UCSD-AML1 (cell line): ENCODE data around the gene CBX4.

Source experiments
- DNase-seq: peaks from one replicate; lab custom pipeline; 2025; ENCODE audit not compliant: unreplicated experiment; lab: John Stamatoyannopoulos, UW

The CBX4 gene

DNA sequence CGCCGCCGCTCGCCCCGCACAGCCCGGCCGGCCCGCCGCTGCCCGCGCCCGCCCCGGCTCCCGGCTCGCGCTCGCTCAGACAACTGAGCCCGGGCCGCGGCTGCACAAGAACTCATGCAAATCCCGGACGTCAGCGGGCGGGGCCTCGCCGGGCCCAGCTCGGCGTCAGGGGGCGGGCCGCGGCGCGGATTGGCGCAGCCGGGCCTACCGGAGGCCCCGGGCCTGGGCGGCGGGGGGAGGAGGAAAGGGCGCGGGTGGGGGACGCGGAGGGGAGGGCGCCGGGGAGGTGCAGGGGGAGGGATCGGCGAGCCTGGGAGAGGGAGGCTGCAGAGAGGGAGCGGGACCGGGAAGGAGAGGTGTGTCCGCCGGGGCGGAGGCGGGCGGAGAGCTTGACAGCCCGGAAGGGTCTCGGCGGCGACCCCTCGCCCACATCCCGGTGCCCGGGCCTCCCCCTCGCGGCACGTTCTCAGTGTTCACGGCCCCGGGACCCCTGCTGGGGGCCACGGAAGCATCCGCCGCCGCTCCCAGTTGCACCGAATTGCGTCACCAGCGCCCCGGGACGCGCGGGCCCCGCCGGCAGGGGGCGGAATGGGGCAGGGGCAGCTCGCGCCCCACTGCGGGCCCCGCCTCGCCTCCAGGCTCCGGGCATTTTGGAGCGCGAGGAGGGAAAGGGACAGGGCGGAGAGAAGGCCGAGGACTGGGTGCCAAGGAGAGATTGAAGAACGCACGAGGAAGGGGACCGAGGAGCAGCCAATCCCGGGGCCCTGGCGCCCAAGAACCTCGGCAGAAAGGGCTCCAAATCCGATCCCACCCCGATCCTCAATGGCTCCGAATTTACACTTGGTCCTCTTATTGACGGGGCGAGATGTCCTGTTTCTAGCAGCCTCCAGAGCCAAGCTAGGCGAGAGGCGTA, at the start of gene CBX4:
Gene CBX4, minus strand, starts transcription at position 85 of the 913 bp plus-strand sequence. CDS start 189 bp downstream, outside the sequence.
- DNase-seq, result peak; percentile 95

DNA sequence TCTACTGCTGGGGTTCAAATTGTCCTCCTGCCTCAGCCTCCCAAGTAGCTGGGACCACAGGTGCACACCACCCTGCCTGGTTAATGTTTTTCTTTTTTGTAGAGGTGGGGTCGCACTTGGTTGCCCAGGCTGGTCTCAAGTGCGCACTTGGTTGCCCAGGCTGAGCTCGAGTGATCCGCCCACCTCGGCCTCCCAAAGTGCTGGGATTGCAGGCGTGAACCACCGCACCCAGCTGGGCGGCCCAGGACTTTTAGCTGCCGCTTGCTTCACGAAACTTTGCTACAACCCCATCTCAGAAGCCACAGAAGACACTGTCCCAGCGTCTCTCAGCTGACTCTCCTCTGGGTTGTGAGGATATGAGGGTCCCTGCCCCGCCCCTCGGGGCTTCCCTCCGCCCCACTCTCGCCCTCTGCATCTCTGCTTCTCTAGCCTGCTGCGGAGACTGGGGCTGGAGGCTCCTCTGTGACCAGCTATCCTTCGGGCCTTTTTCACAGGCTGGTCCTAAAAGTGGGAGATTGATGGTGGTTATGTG, 48.8 kb upstream of the CBX4 start:
- no peak for DNase-seq

DNA sequence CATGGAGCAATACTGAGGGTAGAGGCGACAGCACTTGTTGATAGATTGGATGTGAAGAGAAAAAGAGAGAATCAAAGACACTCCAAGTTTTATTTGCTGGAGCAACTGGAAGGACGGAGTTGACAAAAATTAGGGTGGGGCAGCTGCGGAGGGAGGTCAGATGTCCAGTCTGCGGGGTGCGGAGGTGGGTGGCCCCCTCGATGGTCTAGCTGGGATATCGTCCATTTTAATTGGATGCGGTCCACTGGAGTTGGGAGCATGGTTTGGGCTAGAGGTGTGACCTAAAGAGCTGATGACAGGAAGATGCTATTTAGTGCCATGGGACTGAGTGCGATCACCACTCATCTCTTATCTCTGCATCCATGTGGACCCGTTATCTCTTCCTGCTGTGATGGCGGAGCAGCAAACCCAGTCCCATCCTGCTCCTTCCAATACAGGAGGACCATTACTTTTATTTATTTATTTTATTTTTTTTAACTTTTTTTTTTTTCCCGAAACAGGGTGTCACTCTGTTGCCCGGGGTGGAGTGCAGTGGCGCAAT, 48.3 kb upstream of the CBX4 start:
- DNase-seq, result no peak

DNA sequence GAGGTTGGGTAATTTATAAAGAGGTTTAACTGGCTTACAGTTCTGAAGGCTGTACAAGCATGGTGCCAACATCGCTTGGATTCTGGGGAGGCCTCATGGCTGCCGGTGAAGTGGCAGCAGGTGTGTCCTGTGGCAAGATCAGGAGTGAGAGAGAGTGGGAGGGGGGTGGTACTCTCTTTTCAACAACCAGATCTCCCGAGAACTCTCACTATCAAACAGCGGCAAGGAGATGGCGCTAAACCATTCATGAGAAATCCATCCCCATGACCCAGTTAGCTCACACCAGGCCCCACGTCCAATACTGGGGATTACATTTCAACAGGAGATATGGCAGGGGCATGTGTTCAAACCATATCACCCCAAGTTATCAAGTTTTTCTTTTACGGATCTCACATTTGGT, 44.0 kb upstream of the CBX4 start:
- no peak for DNase-seq

DNA sequence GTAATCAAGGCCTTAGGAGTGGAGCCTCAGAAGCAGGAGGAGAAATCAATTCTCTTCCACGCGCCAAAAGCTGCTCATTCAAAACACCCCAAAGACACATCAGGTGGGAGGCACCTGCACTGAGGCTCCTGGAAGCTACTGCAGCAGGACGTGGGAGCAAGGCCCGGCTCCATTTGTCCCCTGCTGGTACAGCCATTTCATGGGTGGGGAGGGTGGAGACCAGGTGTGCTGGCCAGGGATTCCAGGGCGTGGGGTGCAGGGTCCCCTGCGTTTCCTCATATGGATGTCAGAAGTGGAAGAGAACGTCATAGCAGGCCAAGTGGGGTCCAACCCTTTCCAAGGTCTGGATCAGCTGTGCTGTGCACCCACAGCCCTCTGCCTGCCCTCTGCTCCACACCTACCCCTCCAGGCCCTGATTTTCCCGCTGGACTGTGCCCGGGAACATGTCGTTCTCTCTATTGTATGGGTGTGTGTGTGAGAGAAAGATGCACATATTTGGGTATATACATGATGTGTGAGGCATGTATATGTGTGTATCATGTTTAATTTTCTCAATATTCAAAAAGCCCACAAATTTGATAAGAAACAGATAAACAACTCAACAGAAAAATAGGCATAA, 39.2 kb upstream of the CBX4 start:
- no peak for DNase-seq

DNA sequence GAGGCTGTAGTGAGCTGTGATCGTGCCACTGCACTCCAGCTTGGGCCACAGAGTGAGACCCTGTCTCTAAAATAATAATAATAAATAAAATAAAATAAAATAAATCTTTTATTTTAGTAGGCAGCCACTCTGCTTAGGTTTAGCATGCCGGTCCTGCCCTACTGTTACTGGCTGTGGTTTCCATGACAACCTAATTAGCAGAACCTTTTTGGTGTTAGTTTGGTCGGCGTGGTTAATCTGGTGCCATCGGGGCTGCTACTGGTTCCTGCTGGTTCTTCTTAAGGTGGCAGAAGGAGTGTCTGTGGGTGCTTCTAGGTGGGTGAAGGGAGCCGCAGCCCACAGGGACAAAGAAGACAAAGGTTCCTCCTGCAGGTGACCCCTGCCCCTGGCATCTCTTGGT, 37.8 kb upstream of the CBX4 start:
- no peak for DNase-seq

DNA sequence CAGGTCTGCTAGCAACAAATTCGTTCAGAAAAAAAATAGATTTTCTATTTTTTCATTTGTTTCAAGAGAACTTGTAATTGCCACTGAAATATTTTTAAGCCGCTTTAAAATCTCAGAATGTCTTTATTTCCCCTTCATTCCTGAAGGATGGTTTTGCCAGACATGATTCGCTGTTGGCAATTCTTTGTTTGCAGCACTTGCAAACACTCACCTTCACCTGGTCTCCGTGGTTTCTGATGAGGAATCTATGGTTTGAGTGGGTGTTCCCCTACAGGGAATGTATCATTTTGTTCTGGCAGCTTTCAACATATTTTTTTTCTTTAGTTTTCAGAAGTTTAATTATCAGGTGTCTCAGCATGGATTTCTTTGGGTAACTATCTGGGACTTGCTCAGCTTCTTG, 36.3 kb upstream of the CBX4 start:
- no peak for DNase-seq

DNA sequence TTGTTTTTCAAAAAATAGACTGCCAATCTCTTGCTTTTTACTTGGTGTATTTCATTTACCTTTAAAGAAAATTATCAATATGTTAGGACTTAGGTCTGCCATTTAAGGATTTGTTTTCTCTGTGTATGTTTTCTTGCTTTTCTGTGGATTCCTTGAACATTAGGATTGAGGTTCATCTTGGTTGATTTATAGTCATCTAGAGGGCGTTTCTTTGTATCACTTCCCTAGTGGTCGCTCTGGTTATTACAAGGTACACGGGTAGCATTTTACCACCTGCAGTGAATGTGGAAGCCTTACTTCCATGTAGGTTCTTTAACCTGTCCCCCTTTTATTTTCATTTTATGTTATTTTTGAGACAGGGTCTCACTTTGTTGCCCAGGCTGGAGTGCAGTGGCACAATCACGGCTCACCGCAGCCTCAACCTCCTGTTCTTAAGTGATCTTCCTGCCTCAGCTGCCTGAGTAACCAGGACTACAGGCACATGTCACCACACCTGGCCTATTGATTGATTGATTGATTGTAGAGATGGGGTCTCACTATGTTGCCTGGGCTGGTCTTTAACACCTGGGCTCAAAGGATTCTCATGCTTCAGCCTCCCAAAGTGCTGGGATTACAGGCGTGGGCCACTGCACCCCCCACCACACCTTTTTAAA, 35.2 kb upstream of the CBX4 start:
- DNase-seq, result no peak

DNA sequence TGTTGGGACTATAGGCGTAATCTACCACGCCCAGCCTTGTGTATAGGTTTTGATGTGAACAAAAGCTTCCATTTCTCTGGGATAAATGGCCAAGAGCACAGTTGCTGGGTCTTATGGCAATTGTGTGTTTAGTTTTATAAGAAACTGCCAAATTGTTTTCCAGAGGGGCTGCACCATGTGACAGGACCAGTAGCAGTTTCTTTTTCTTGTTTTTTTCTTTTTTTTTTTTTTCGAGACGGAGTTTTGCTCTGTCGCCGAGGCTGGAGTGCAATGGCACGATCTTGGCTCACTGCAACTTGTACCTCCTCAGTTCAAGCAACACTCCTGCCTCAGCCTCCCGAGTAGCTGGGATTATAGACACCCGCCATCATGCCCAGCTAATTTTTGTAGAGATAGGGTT, 34.3 kb upstream of the CBX4 start:
- DNase-seq, result no peak

DNA sequence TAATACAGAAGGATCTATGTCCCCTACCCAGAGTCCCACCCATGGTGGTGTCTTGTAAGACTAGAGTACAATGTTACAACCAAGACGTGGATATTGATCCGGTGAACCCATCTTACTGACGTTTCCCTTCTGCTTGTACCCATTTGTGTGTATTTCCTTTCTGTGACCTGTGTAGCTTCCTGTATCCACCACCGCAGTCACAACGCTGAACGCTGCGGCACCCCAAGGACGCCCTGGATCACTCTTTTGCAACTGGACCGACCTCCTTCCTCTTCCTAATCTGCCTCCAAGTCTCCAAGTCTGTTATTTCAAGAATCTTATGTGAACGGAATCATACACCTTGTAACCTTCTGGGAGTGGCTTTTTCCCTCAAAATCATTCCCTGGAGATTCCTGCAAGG, 33.5 kb upstream of the CBX4 start:
- peak; percentile 36 for DNase-seq

DNA sequence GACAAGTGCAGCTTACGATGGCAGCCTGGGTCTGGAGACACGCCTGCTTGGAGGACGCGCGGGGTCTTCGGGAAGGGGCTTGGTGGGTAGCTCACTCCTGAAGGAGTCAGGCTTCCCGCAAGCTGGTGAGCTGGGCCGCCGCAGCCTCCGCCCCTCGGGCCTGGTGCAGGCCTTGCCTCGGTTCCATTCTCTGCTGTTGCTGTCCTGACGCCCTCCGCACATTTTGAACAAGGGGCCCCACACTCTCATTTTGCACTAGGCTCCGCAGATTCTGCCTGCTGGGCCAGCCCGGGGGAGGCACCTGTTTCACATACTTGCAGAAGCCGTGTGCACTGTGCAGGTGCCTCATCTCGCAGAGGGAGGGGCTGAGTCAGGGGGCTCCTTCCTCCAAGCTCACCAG, 31.9 kb upstream of the CBX4 start:
- DNase-seq, result no peak

DNA sequence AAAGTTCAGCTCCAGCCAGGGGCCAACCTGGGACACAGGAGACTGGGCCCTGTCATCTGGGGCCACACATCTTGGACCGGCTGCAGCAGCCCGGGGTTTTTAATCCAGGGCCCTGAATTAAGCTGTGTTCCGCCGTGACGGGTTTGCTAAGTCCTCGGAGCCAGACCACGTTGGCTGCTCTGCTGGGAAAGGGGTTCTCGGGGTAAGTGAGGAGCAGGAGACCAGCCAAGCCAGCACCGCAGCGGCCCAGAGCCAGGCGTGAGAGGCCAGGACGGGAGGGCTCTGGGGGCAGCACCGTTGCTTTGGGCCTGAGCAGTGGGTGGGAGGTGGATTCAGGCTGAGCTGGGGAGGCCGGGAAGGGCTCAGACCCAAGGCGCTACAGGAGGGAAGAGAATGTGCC, 31.3 kb upstream of the CBX4 start:
- no peak for DNase-seq

DNA sequence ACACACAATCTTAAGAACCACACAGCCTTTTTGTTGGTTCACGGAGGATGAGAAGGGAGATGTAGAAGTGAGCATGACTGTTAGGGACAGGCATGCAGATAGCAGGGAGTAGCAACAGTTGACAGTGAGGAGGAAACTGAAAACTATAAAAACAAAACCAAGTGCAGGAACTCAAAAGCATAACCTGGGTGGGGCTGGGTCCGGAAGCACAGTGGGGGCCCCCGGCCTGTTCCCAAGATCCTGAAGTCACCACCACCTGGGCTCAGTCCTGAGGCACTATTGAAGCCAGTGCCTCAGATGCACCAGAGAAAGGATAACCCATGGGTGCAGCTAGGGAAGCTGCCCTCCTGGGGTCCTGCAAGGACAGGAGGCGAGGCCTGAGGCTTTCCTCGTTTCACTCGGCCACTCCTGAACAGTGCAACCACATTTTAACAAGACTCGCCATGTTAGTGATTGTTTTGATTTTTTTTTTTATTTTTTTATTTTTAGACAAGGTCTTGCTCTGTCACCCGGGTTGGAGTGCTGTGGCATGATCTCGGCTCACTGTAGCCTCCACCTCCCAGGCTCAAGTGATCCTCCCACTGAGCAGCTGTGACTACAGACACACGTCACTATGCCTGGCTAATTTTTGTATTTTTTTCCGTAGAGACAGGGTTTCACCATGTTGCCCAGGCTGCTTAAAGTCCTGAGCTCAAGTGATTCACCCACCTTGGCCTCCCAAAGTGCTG, 27.7 kb upstream of the CBX4 start:
- no peak for DNase-seq

DNA sequence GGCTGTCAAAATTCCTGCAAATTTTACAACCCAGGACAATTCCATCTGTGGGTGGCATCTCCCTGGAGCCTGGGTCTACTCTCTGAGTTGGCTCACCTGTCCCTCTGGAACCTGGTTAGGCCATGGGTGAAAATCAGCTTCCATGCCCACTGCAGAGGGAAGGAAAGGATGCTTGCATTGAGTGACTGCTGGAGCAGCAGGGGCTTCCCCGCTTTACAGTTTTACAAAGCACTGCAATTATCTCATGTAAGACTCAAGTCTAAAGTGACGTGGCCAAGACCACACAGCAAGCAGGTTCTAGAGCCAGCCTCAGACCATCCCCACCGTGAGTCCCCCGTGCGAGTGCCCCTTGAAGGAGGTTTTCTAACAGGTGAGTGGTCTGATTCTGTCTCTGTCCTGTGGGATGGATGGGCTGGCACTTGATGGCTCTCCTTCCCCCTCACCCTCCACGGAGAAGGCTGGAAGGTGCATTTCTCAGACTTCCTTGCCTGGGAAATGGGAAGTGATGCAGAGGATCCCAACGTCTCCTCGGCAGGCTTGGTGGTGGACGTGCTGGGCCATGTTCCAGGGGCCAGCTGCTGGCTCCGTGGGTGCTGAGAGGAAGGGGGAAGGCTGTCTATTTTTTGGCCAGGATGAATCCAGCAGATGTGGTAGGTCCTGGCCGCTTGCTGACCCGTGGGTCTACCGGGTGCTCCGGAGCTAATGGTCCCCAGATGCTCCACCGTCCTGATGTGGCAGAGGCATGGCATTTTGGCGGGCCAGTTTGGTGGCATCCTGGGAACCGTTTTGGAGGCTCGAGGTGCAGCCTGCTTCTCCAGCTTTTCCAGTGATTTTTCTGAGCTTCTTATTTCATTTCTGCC, 26.3 kb upstream of the CBX4 start:
- no peak for DNase-seq

DNA sequence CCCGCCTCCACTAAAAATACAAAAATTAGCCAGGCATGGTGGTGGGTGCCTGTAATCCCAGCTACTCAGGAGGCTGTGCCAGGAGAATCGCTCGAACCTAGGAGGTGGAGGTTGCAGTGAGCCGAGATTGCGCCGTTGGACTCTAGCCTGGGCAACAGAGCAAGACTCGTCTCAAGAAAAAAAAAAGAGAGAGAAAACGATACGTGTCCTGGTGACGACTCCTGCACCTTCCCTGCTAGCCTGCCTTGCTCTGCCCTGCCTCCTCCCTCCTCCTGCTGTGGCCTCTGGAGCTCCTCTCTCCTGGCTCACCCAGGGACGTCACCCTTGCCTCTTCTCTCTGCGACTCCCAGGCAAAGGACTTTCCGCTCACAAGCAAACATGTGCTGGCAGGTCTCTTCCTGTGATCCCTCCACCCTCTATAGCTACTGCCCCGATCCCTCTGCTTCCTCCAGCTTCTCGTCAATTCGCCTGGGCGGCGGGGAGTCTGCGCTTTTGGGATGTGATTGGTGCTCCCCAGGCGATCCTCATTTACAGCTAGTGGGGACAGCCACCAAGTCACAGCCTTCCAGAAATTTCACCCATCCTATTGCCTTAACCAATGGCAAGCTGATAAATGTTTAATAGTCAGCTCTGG, 25.5 kb upstream of the CBX4 start:
- DNase-seq, result no peak

DNA sequence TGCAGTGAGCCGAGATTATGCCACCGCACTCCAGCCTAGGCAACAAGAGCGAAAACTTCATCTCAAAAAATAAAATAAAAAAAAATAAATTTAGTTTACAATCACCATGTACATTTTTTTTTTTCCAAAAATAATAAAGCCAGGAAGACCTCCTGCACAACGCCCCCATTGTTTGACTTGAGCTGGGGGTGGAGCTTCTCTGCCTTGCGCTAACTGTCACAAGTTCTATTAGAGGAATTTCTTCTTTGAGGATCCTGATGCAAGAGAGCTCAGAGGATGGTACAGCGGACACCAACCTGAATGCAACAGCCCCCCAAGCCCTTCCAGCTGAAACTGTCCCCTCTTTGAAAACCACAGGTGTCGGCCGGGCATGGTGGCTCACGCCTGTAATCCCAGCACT, 24.9 kb upstream of the CBX4 start:
- no peak for DNase-seq

DNA sequence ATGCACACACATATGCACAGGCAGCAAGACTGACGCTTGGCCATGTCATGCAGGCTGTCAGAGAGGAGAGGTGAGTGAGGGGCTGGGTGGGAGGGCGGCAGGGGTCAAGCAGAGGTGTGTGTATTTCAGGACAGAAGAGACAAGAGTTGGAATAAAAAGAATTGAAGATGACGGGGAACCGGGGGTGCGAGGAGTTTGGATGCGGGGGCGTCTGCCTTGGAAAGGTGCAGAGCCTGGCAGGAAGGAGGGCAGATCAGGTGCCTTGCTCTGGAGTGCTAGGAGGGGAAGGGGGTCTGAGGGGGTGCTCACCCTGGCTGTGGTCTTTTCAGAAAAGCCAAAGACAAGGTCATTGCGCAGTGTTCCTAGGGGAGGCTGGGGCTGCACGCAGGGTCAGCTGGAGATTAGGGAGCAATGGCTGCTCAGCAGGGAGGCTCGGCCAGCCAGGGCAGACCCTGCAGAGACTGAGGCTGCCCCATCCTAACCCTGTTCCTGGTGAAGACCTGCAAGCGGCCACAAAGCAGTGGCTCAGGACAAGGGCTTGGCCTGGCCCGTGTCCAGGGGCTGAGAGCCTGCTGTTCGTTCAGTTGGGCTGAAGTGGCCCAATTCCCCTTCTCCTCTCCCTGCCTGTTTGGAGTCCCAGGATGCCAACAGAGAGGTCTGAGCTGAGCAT, 23.7 kb upstream of the CBX4 start:
- DNase-seq, result no peak

DNA sequence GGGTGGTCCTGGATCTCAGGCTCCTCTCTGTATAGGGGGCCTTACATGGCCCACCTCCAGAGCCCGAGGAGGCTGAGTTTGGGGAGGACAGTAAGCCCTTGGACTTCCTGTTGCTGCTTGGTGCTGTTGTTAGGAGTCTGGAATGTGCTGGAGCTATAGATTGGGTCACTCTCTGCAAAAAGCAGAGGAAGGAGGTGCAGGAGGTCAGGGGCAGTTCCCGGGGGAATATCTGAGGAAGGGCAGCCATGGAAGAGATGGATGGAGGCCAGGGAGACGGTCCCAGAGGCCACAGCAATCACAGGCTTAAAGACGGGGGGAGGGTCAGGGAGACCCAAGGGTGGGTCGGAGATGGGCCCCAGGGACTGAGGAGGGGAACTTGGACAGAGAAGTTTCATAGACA, 23.0 kb upstream of the CBX4 start:
- DNase-seq, result no peak
